Measurements from ENCODE around the gene SLC39A11.

DNA sequence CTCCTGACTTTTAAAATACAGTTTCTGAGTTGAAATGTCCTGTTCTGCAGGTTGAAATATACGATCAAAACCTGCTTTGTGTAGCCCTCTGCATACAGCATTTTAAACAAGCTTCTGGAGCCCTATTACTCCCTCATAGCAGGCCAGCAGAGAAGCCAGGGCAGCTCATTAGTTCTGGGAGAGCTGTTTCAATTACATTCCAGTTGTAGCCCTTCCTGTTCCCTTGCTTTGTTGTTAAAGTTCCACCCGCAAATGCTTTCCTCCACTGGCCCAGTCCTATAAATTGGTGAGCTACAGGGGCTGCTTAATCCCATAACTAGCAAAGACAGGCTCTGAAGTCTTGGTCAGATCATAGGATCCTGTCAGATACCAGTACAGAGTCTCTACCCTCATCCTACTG lies 162.5 kb downstream of the SLC39A11 start:
- no peak for TF ChIP-seq EZH2 (IDR thresholded peaks at IDR 0.05)
- TF ChIP-seq, protein P1, sequence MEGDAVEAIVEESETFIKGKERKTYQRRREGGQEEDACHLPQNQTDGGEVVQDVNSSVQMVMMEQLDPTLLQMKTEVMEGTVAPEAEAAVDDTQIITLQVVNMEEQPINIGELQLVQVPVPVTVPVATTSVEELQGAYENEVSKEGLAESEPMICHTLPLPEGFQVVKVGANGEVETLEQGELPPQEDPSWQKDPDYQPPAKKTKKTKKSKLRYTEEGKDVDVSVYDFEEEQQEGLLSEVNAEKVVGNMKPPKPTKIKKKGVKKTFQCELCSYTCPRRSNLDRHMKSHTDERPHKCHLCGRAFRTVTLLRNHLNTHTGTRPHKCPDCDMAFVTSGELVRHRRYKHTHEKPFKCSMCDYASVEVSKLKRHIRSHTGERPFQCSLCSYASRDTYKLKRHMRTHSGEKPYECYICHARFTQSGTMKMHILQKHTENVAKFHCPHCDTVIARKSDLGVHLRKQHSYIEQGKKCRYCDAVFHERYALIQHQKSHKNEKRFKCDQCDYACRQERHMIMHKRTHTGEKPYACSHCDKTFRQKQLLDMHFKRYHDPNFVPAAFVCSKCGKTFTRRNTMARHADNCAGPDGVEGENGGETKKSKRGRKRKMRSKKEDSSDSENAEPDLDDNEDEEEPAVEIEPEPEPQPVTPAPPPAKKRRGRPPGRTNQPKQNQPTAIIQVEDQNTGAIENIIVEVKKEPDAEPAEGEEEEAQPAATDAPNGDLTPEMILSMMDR (IDR thresholded peaks at IDR 0.05): no peak
- TF ChIP-seq EZH2phosphoT487 (IDR thresholded peaks at IDR 0.05): no peak
